K562 (cell line): Measurements from ENCODE around the gene GAB1.

ENCODE experiments used
- CEBPB ChIP-seq: fragments of 450-650 bp; IDR thresholded peaks from 2 replicates; pipeline ENCODE4 v1.6.1; 2016; ENCODE audit warnings: missing genetic modification characterization, missing compliant biosample characterization
- EZH2 ChIP-seq: IDR thresholded peaks from 2 replicates; pipeline ENCODE4 v1.6.1; 2012; ENCODE audit warnings: low read depth, mild to moderate bottlenecking, inconsistent platforms, low read length, borderline replicate concordance
- FOXJ3 ChIP-seq: sonication (generic); formaldehyde crosslinking; IDR thresholded peaks from 2 replicates; pipeline ENCODE4 v1.4.0; 2020; ENCODE audit warnings: mild to moderate bottlenecking, missing genetic modification reagents
- HEY1 ChIP-seq: fragments of 250-450 bp; sonication (Bioruptor Pico); IDR thresholded peaks from 2 replicates; pipeline ENCODE4 v1.5.0; 2020; ENCODE audit warnings: mild to moderate bottlenecking, moderate library complexity, borderline replicate concordance
- JUND ChIP-seq, 2 experiments: IDR thresholded peaks; 2 replicates in 1 of 2; 3 replicates in 1 of 2; pipeline ENCODE4 v1.6.1; 2011; ENCODE audit warnings: borderline replicate concordance in 2 of 2, low read depth in 2 of 2, low read length in 2 of 2, improper control_type of control experiment in 1 of 2, missing biosample characterization in 1 of 2, missing genetic modification characterization in 1 of 2, missing genetic modification reagents in 1 of 2
- KLF6 ChIP-seq: fragments of 250-450 bp; sonication (Bioruptor Pico); IDR thresholded peaks from 2 replicates; pipeline ENCODE4 v1.4.0; 2020; ENCODE audit warnings: mild to moderate bottlenecking, moderate library complexity, borderline replicate concordance
- PCBP2 ChIP-seq: fragments of 200-400 bp; formaldehyde crosslinking; IDR thresholded peaks from 2 replicates; pipeline ENCODE4 v1.6.1; 2018; ENCODE audit warnings: low read length, low read depth, mild to moderate bottlenecking, moderate library complexity; ENCODE audit not compliant: poor library complexity, severe bottlenecking
- POLR3A ChIP-seq: IDR thresholded peaks from 2 replicates; pipeline ENCODE4 v1.6.1; 2011; ENCODE audit warnings: borderline replicate concordance, mild to moderate bottlenecking, moderate library complexity; ENCODE audit not compliant: insufficient read length, insufficient read depth; ENCODE audit errors: extremely low read depth
- SPI1 ChIP-seq: IDR thresholded peaks from 2 replicates; pipeline ENCODE4 v1.6.1; 2011; ENCODE audit warnings: low read depth, low read length, control low read depth, borderline replicate concordance
- ZBTB7A ChIP-seq: IDR thresholded peaks from 2 replicates; pipeline ENCODE4 v1.6.1; 2011; ENCODE audit warnings: low read depth, mild to moderate bottlenecking, low read length, moderate library complexity, borderline replicate concordance; ENCODE audit not compliant: control insufficient read depth
- ZNF121 ChIP-seq: sonication (generic); formaldehyde crosslinking; conservative IDR thresholded peaks from 2 replicates; pipeline ENCODE4 v1.8.0; 2022; ENCODE audit warnings: missing genetic modification reagents
- ZNF384 ChIP-seq: IDR thresholded peaks from 2 replicates; pipeline ENCODE4 v1.6.1; 2012; ENCODE audit warnings: low read depth, low read length, improper control_type of control experiment
- TF ChIP-seq, protein P1 (sequence below), 3 experiments: IDR thresholded peaks in 2 of 3; conservative IDR thresholded peaks in 1 of 3; 2 replicates each; pipeline ENCODE4 v1.5.1; 2011 to 2012; ENCODE audit warnings: low read length in 3 of 3, mild to moderate bottlenecking in 3 of 3, control low read depth in 2 of 3, improper control_type of control experiment in 1 of 3, inconsistent platforms in 1 of 3, low read depth in 1 of 3, mixed read lengths in 1 of 3, moderate library complexity in 1 of 3; ENCODE audit not compliant: insufficient read depth in 2 of 3
- TF ChIP-seq, protein P2 (sequence below), 2 experiments: IDR thresholded peaks; 2 replicates each; pipeline ENCODE4 v1.6.1; 2011; ENCODE audit warnings: borderline replicate concordance in 1 of 2, control low read depth in 1 of 2, low read depth in 1 of 2, low read length in 1 of 2, mild to moderate bottlenecking in 1 of 2, mixed read lengths in 1 of 2, moderate library complexity in 1 of 2; ENCODE audit not compliant: insufficient read depth in 1 of 2, insufficient read length in 1 of 2, poor library complexity in 1 of 2, severe bottlenecking in 1 of 2; ENCODE audit errors: extremely low read depth in 1 of 2

DNA sequence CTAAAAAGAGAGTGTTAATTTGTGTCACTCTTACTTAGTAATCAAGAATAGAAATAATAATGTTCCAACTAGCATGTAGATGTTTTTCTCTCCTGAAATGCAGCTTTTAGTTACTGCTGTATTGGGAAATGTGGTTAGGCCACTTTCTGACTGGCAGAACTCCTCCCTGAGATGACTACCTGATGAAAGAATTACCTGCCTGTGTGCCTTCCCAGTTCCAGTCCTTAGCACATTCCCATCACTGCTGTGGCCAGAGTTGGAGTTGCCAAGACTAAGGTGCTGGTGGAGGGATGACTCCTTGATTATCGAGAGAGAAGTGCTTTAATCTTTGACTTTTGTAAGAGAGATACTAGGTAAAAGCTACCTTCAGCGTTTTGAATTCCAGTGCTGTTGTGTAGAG lies 9.5 kb downstream of the GAB1 start:
- TF ChIP-seq KLF6 (no peak), ZNF384 (no peak), JUND (IDR thresholded peaks at IDR 0.05; ENCODE audit: borderline replicate concordance, low read depth, low read length) (no peak), JUND (tag; IDR thresholded peaks at IDR 0.05; ENCODE audit: borderline replicate concordance, low read depth, low read length) (no peak), HEY1 (CRISPR knock-in tag) (no peak), SPI1 (no peak), CEBPB (tag) (no peak), ZNF121 (CRISPR knock-in tag) (no peak), ZBTB7A (no peak), PCBP2 (no peak), POLR3A (no peak), EZH2 (no peak), FOXJ3 (no peak)
- TF ChIP-seq, protein P1, sequence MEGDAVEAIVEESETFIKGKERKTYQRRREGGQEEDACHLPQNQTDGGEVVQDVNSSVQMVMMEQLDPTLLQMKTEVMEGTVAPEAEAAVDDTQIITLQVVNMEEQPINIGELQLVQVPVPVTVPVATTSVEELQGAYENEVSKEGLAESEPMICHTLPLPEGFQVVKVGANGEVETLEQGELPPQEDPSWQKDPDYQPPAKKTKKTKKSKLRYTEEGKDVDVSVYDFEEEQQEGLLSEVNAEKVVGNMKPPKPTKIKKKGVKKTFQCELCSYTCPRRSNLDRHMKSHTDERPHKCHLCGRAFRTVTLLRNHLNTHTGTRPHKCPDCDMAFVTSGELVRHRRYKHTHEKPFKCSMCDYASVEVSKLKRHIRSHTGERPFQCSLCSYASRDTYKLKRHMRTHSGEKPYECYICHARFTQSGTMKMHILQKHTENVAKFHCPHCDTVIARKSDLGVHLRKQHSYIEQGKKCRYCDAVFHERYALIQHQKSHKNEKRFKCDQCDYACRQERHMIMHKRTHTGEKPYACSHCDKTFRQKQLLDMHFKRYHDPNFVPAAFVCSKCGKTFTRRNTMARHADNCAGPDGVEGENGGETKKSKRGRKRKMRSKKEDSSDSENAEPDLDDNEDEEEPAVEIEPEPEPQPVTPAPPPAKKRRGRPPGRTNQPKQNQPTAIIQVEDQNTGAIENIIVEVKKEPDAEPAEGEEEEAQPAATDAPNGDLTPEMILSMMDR (IDR thresholded peaks at IDR 0.05 in 2 of 3, conservative IDR thresholded peaks at IDR 0.05 in 1 of 3; ENCODE audit: insufficient read depth in 2 of 3, low read depth in 1 of 3, low read length in 3 of 3) = no peak
- TF ChIP-seq, protein P2, sequence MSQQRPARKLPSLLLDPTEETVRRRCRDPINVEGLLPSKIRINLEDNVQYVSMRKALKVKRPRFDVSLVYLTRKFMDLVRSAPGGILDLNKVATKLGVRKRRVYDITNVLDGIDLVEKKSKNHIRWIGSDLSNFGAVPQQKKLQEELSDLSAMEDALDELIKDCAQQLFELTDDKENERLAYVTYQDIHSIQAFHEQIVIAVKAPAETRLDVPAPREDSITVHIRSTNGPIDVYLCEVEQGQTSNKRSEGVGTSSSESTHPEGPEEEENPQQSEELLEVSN (IDR thresholded peaks at IDR 0.05; ENCODE audit: borderline replicate concordance in 1 of 2, extremely low read depth in 1 of 2, insufficient read depth in 1 of 2, insufficient read length in 1 of 2, low read depth in 1 of 2, low read length in 1 of 2, poor library complexity in 1 of 2, severe bottlenecking in 1 of 2) = no peak
